CD4-positive, alpha-beta T cell (primary cell): ENCODE measurements around the gene MFSD12. TPM values are rescaled to one million over a fixed set of nuclear protein-coding genes. Genes with fewer than 3 reads are reported as not detected.

Experiments
- ATAC-seq: fragments of 200-7000 bp; cut with Tn5 transposase; one replicate; pipeline ENCODE4 v1.10.0; 2022; ENCODE audit warnings: mild to moderate bottlenecking; ENCODE audit not compliant: poor library complexity
- CTCF ChIA-PET: fragments of 350-600 bp; sonication (Branson Sonifier 250); formaldehyde crosslinking; loops from one replicate; lab custom pipeline; 2021; ENCODE audit warnings: antibody characterized with exemption, inconsistent platforms; lab: Charles Lee
- POLR2A ChIA-PET: fragments of 350-600 bp; sonication (Branson Sonifier 250); formaldehyde crosslinking; loops from one replicate; lab custom pipeline; 2021; ENCODE audit warnings: antibody characterized with exemption, inconsistent platforms; lab: Charles Lee
- DNase-seq, 14 experiments: peaks; one replicate each; pipeline ENCODE4 v3.0.0-alpha.2; 2013 to 2020; ENCODE audit warnings: mixed read lengths in 2 of 14
- H3K27ac ChIP-seq, 2 donors: one replicate each; pipeline versions ENCODE4 v1.5.1 to v1.7.0; 2013; ENCODE audit warnings: low read length in 2 of 2, low read depth in 1 of 2, mild to moderate bottlenecking in 1 of 2
- H3K27me3 ChIP-seq, 2 experiments: 1 replicate in 1 of 2; 2 replicates in 1 of 2; pipeline versions ENCODE4 v1.6.1 to v1.7.0; 2013; ENCODE audit warnings: low read length in 2 of 2, control low read depth in 1 of 2, mild to moderate bottlenecking in 1 of 2, moderate library complexity in 1 of 2; ENCODE audit not compliant: insufficient read depth in 2 of 2, control insufficient read depth in 1 of 2
- H3K36me3 ChIP-seq: one replicate; pipeline ENCODE4 v1.6.1; 2013; ENCODE audit warnings: low read length, control low read depth; ENCODE audit not compliant: insufficient read depth
- H3K4me1 ChIP-seq: one replicate; pipeline ENCODE4 v1.6.1; 2013; ENCODE audit warnings: low read length, control low read depth; ENCODE audit not compliant: insufficient read depth
- H3K4me3 ChIP-seq: one replicate; pipeline ENCODE4 v1.5.1; 2013; ENCODE audit warnings: mild to moderate bottlenecking, low read length, moderate library complexity
- H3K9me3 ChIP-seq, 2 experiments: 1 replicate in 1 of 2; 2 replicates in 1 of 2; pipeline versions ENCODE4 v1.6.1 to v1.7.0; 2013; ENCODE audit warnings: low read length in 2 of 2, mild to moderate bottlenecking in 2 of 2, control low read depth in 1 of 2, moderate library complexity in 1 of 2; ENCODE audit not compliant: control insufficient read depth in 1 of 2, insufficient read depth in 1 of 2
- H3K27ac Mint-ChIP-seq: one replicate; pipeline ENCODE4 v1.8.0; 2020; ENCODE audit warnings: mixed read lengths
- H3K27me3 Mint-ChIP-seq: one replicate; pipeline ENCODE4 v1.8.0; 2021; ENCODE audit warnings: mixed read lengths
- H3K36me3 Mint-ChIP-seq: one replicate; pipeline ENCODE4 v1.8.0; 2021; ENCODE audit warnings: low read depth, mixed read lengths
- H3K4me1 Mint-ChIP-seq: one replicate; pipeline ENCODE4 v1.8.0; 2021; ENCODE audit warnings: low read depth, mixed read lengths
- H3K4me3 Mint-ChIP-seq: one replicate; pipeline ENCODE4 v1.8.0; 2020; ENCODE audit warnings: mild to moderate bottlenecking, mixed read lengths
- H3K9me3 Mint-ChIP-seq: one replicate; pipeline ENCODE4 v1.8.0; 2020; ENCODE audit warnings: mixed read lengths
- intact Hi-C, 2 experiments: fragments of 100-400 bp; cut with DNase I in 1 of 2; cut with micrococcal nuclease in 1 of 2; formaldehyde crosslinking; loops; one replicate each; pipeline versions ENCODE4 v1.15.1 to v1.9.0; 2023 to 2025; cut with DNase I, micrococcal nuclease
- total RNA-seq, 174 experiments: library from RNA in 2 of 174; stranded (reverse) in 2 of 174; gene quantifications; one replicate each; pipeline ENCODE4 v1.2.3 and lab custom pipeline; 2021 to 2026
- TF ChIP-seq, protein P1 (sequence below): fragments of 200-600 bp; IDR thresholded peaks from one replicate; pipeline ENCODE4 v1.8.0; 2022; ENCODE audit warnings: antibody characterized with exemption, mild to moderate bottlenecking

MFSD12 gene
- total RNA-seq, 2 experiments from 2014 or later = 62.5 to 65.0 TPM

DNA sequence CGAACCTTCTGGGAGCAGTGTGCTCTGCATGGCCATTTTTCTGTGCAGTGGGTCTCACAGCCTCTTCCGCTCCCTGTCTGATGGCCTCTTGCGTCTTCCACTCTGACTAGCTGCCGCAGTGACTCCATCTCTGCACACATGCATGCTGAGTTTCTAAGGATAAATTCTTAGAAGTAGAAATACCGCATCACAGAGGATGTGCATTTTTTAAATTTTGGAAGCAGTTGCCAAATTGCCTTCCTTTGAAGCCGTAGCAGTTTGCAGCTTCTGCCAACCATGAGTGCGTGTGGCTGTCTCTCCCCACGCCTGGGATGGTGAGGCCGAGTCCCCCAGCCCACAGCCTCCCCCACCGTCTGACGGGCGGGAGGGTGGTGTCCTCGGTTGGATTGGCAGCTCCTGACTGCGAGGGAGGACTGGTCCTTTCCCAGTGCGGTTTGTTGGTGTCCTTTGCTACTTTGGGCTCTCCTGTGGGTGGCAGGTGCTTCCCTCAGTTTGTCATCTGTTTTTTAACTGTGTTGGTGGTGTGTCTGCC is 41.4 kb downstream of the MFSD12 start:
- intact Hi-C loops = no loop called here
- H3K9me3 Mint-ChIP-seq = no peaks in the 10 kb centered on the region
- H3K27ac ChIP-seq = no peak overlapping the region
- peak overlapping the region; percentile 3 for H3K4me3 Mint-ChIP-seq
- no peaks in the 10 kb centered on the region for H3K27me3 Mint-ChIP-seq
- no peak for DNase-seq
- peaks cover 29% of the 10 kb centered on the region for H3K36me3 ChIP-seq
- peaks cover 45% of the 10 kb centered on the region for H3K4me1 Mint-ChIP-seq
- no peak for ATAC-seq
- CTCF ChIA-PET = no interaction called here
- H3K4me3 ChIP-seq = no peak overlapping the region
- TF ChIP-seq, protein P1, sequence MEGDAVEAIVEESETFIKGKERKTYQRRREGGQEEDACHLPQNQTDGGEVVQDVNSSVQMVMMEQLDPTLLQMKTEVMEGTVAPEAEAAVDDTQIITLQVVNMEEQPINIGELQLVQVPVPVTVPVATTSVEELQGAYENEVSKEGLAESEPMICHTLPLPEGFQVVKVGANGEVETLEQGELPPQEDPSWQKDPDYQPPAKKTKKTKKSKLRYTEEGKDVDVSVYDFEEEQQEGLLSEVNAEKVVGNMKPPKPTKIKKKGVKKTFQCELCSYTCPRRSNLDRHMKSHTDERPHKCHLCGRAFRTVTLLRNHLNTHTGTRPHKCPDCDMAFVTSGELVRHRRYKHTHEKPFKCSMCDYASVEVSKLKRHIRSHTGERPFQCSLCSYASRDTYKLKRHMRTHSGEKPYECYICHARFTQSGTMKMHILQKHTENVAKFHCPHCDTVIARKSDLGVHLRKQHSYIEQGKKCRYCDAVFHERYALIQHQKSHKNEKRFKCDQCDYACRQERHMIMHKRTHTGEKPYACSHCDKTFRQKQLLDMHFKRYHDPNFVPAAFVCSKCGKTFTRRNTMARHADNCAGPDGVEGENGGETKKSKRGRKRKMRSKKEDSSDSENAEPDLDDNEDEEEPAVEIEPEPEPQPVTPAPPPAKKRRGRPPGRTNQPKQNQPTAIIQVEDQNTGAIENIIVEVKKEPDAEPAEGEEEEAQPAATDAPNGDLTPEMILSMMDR = no peak
- H3K4me1 ChIP-seq = peaks cover 57% of the 10 kb centered on the region
- POLR2A ChIA-PET = interaction anchor here (1.0 kb wide), 1 partner anchor 10 kb away, joined by 3 read pairs; the partner anchor contains the start of gene FZR1
- peak overlapping the region; percentile 84 for H3K27ac Mint-ChIP-seq
- no peaks in the 10 kb centered on the region for H3K9me3 ChIP-seq
- H3K27me3 ChIP-seq = no peaks in the 10 kb centered on the region
- peaks cover 14% of the 10 kb centered on the region for H3K36me3 Mint-ChIP-seq

DNA sequence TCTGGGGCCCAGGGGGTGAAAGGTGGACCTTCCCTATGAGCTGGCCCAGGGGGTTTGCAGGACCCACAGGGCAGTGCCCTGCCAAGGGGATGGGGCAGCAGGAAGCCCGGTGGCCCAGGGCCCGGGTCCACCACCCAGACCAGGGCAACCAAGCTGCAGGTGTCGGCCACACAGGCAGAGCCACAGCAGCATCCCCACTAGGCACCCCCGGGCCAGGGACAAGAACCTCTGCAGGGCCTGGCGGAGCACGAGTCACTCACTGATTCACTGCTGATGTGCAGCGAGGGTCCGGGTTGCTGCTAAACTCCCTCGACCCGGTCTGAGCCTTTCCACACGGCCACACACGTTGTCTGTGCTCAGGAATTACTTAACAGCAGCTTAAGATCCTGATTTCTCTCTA is 42.5 kb downstream of the MFSD12 start:
- TF ChIP-seq, protein P1 = no peak
- no peaks in the 10 kb centered on the region for H3K27me3 Mint-ChIP-seq
- CTCF ChIA-PET = no interaction called here
- no peaks in the 10 kb centered on the region for H3K9me3 Mint-ChIP-seq
- no peak for ATAC-seq
- peaks cover 46% of the 10 kb centered on the region for H3K4me1 Mint-ChIP-seq
- H3K4me3 ChIP-seq = no peak overlapping the region
- peaks cover 66% of the 10 kb centered on the region for H3K4me1 ChIP-seq
- no peak overlapping the region for H3K4me3 Mint-ChIP-seq
- no peak overlapping the region for H3K27ac ChIP-seq
- POLR2A ChIA-PET = no interaction called here
- no peak for DNase-seq
- H3K9me3 ChIP-seq = no peaks in the 10 kb centered on the region
- H3K36me3 ChIP-seq = peaks cover 32% of the 10 kb centered on the region
- H3K36me3 Mint-ChIP-seq = peaks cover 19% of the 10 kb centered on the region
- intact Hi-C loops = no loop called here
- no peaks in the 10 kb centered on the region for H3K27me3 ChIP-seq
- no peak overlapping the region for H3K27ac Mint-ChIP-seq

DNA sequence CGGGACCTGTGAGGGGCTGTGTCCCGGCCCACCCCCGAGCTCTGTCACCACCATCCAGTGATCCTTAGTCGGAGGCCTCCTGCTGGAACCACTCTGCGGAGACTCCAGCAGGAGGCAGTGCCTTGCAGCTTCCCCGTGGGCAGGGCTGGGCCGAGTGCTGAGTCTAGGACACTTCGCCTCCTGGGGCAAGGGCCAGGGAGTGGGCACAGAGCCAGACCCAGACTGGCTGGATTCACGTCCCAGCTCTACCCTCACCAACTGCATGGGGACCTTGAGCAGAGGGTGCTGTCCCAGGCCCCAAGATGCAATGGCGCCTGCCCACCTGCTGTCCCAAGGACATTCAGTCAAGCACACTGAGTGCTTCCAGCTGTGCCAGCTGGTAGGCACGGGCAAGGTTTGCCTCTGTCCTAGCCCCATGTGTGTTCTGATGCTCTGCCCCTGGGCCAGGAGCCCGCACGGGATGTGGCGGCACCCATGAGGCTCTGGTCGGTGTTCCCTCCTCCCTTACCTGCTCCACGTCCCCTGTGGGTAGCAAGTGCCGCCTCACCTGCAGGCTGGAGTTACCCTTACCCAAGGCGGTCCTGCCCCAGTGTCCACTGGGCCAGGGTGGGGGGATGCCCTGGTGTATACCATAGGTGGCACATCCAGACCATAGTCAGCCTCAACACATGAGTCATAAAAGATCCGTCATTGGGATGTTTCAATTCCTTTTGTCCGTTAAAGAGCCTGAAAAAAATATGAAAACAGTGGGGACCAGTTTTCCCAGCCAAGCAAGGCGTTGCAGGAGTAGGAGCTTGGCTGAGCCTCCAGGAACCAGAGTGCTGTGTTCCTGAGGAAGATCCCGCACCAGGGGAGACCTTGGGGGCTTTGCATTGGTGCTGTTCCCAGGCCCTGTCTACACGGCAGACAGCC is 43.9 kb downstream of the MFSD12 start:
- ATAC-seq (no peak), DNase-seq (no peak)
- ChIA-PET POLR2A (no interaction called here), CTCF (no interaction called here)
- Histone ChIP-seq H3K9me3 (no peaks in the 10 kb centered on the region), H3K27me3 (no peaks in the 10 kb centered on the region), H3K27ac (no peak overlapping the region), H3K36me3 (peaks cover 32% of the 10 kb centered on the region), H3K4me1 (peaks cover 73% of the 10 kb centered on the region), H3K4me3 (no peak overlapping the region)
- Mint-ChIP-seq H3K27me3 (no peaks in the 10 kb centered on the region), H3K4me1 (peaks cover 55% of the 10 kb centered on the region), H3K36me3 (peaks cover 31% of the 10 kb centered on the region), H3K27ac (no peak overlapping the region), H3K4me3 (no peak overlapping the region), H3K9me3 (no peaks in the 10 kb centered on the region)
- TF ChIP-seq, protein P1 = no peak
- intact Hi-C loops = no loop called here
